Sigmoid colon (tissue), 4 donors: ENCODE measurements around the gene PTCD1.

Experiments used
- EP300 ChIP-seq, 4 donors: sonication (generic); formaldehyde crosslinking; IDR thresholded peaks; one replicate each; pipeline ENCODE4 v1.6.1; 2017; ENCODE audit warnings: antibody characterized with exemption in 4 of 4
- POLR2A ChIP-seq, 2 donors: fragments of 450-650 bp; IDR thresholded peaks; one replicate each; pipeline ENCODE4 v1.6.1; 2016; ENCODE audit warnings: antibody characterized with exemption in 2 of 2, mild to moderate bottlenecking in 2 of 2, moderate library complexity in 2 of 2
- POLR2AphosphoS5 ChIP-seq, 4 donors: sonication (generic); formaldehyde crosslinking; IDR thresholded peaks; one replicate each; pipeline ENCODE4 v1.6.1; 2017; ENCODE audit warnings: antibody characterized with exemption in 4 of 4
- TF ChIP-seq, protein P1 (sequence below), 4 experiments: fragments of 450-650 bp in 3 of 4; fragments of 200-600 bp in 1 of 4; IDR thresholded peaks; one replicate each; pipeline ENCODE4 v1.5.1; 2016 to 2019; ENCODE audit warnings: antibody characterized with exemption in 4 of 4, mild to moderate bottlenecking in 3 of 4, moderate library complexity in 2 of 4

DNA sequence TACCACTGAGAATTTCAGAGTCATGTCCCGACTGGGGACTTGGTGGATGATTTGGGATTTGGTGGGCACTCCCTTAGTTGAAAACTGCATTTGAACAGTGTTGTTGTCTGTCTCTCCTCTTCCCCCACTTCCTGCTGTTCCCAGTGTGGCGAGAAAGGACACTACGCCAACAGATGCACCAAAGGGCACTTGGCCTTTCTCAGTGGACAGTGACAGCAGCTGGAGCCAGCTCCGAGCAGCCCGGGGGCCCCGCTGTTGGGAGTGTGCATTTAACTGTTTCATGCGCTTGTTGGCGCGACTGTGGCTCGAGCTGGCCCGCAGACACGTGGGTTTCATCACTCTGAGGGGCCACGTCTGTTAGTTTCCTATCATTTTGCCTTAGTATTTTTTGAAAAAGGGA is 17.7 kb upstream of the PTCD1 start:
- TF ChIP-seq, protein P1, sequence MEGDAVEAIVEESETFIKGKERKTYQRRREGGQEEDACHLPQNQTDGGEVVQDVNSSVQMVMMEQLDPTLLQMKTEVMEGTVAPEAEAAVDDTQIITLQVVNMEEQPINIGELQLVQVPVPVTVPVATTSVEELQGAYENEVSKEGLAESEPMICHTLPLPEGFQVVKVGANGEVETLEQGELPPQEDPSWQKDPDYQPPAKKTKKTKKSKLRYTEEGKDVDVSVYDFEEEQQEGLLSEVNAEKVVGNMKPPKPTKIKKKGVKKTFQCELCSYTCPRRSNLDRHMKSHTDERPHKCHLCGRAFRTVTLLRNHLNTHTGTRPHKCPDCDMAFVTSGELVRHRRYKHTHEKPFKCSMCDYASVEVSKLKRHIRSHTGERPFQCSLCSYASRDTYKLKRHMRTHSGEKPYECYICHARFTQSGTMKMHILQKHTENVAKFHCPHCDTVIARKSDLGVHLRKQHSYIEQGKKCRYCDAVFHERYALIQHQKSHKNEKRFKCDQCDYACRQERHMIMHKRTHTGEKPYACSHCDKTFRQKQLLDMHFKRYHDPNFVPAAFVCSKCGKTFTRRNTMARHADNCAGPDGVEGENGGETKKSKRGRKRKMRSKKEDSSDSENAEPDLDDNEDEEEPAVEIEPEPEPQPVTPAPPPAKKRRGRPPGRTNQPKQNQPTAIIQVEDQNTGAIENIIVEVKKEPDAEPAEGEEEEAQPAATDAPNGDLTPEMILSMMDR (IDR thresholded peaks at IDR 0.05) = no peak
- TF ChIP-seq POLR2A (IDR thresholded peaks at IDR 0.05) = no peak
- no peak for TF ChIP-seq POLR2AphosphoS5 (IDR thresholded peaks at IDR 0.05)
- TF ChIP-seq EP300 (IDR thresholded peaks at IDR 0.05) = no peak
